K562 (cell line): ENCODE results near the gene PPP1R3G. TPM values are rescaled to one million over a fixed set of nuclear protein-coding genes. Genes with fewer than 3 reads are reported as not detected.
A peak's percentile ranks its signal among the peaks of the same experiment; 100 is the strongest.

Experiments
- ATAC-seq: fragments of 200-7000 bp; cut with Tn5 transposase; 3 replicates; pipeline ENCODE4 v1.9.1; 2020; ENCODE audit warnings: moderate library complexity
- BruUV-seq: library from RNA; stranded (reverse); fragments of 400-500 nt; replicated peaks from 2 replicates; lab custom pipeline; 2021; lab: Mats Ljungman, UMichigan
- CTCF ChIA-PET: fragments of 300-600 bp; formaldehyde crosslinking; extraction: SDS; loops from one replicate; lab custom pipeline; 2021; ENCODE audit warnings: low intra/inter-chr PET ratio; lab: Yijun Ruan, JAX
- POLR2A ChIA-PET: fragments of 300-600, 350-650 bp; sonication (Branson Sonifier 250); formaldehyde crosslinking; extraction: SDS; loops from one replicate; lab custom pipeline; 2021; ENCODE audit warnings: antibody characterized with exemption, inconsistent platforms; lab: Yijun Ruan, JAX
- DNase-seq, 4 experiments: peaks; one replicate each; pipeline versions ENCODE4 v3.0.0 to v3.0.0-alpha.2; 2011 to 2018; ENCODE audit warnings: low spot score in 3 of 4, mixed read lengths in 3 of 4; ENCODE audit errors: extremely low read depth in 1 of 4
- FAIRE-seq: peaks from 2 replicates; lab custom pipeline; 2011; peaks lifted over from hg19 to GRCh38; lab: Jason Lieb, UNC
- H2AFZ ChIP-seq: 2 replicates; pipeline ENCODE4 v1.6.0; 2011; ENCODE audit warnings: low read depth, low read length, control low read depth, inconsistent platforms
- H3K27ac ChIP-seq: fragments of 200-600 bp; 3 replicates; pipeline ENCODE4 v1.8.0; 2011; ENCODE audit warnings: low read depth, mild to moderate bottlenecking, control low read depth, inconsistent platforms, low read length, moderate library complexity, mixed read lengths; ENCODE audit errors: extremely low read depth
- H3K27me3 ChIP-seq, 2 experiments: fragments of 300-600 bp in 1 of 2; 2 replicates in 1 of 2; 3 replicates in 1 of 2; pipeline versions ENCODE4 v1.6.0 to v1.8.0; 2011; ENCODE audit warnings: inconsistent platforms in 2 of 2, low read length in 2 of 2, mild to moderate bottlenecking in 1 of 2, mixed read lengths in 1 of 2, moderate library complexity in 1 of 2; ENCODE audit not compliant: control insufficient read depth in 2 of 2, insufficient read depth in 2 of 2
- H3K36me3 ChIP-seq: fragments of 300-600 bp; 3 replicates; pipeline ENCODE4 v1.8.0; 2011; ENCODE audit warnings: mild to moderate bottlenecking, low read length, inconsistent platforms; ENCODE audit not compliant: control insufficient read depth, insufficient read depth
- H3K4me1 ChIP-seq, 2 experiments: fragments of 200-600 bp in 1 of 2; replicated peaks in 1 of 2; 2 replicates in 1 of 2; 3 replicates in 1 of 2; pipeline versions ENCODE4 v1.5.1 to v1.8.0; 2011; ENCODE audit warnings: inconsistent platforms in 2 of 2, low read length in 2 of 2, mild to moderate bottlenecking in 1 of 2, mixed read lengths in 1 of 2, moderate library complexity in 1 of 2; ENCODE audit not compliant: control insufficient read depth in 2 of 2, insufficient read depth in 2 of 2
- H3K4me2 ChIP-seq: 2 replicates; pipeline ENCODE4 v1.6.1; 2011; ENCODE audit warnings: low read length, control low read depth, inconsistent platforms, mixed read lengths; ENCODE audit not compliant: insufficient read depth
- H3K4me3 ChIP-seq: fragments of 200-600 bp; sonication (generic), shearing (Covaris generic); 2 replicates; pipeline ENCODE4 v1.5.1; 2016; ENCODE audit warnings: control low read depth, inconsistent platforms
- H3K79me2 ChIP-seq: fragments of 200-600 bp; 3 replicates; pipeline ENCODE4 v1.8.0; 2011; ENCODE audit warnings: low read length, inconsistent platforms; ENCODE audit not compliant: control insufficient read depth, insufficient read depth
- H3K9ac ChIP-seq, 2 experiments: 2 replicates each; pipeline versions ENCODE4 v1.6.0 to v1.6.1; 2011; ENCODE audit warnings: low read depth in 2 of 2, low read length in 2 of 2, control low read depth in 1 of 2, inconsistent platforms in 1 of 2, mild to moderate bottlenecking in 1 of 2, mixed read lengths in 1 of 2; ENCODE audit not compliant: insufficient read depth in 1 of 2
- H3K9me1 ChIP-seq: one replicate; pipeline ENCODE4 v1.6.0; 2011; ENCODE audit warnings: inconsistent platforms, mild to moderate bottlenecking, low read length, moderate library complexity; ENCODE audit not compliant: control insufficient read depth, insufficient read depth
- H3K9me3 ChIP-seq: replicated peaks from 2 replicates; pipeline ENCODE4 v1.5.1; 2011; ENCODE audit warnings: low read depth, low read length, inconsistent platforms; ENCODE audit not compliant: control insufficient read depth, insufficient read depth
- H4K20me1 ChIP-seq: replicated peaks from 2 replicates; pipeline ENCODE4 v1.6.1; 2011; ENCODE audit warnings: low read length, inconsistent platforms, mixed read lengths; ENCODE audit not compliant: control insufficient read depth, insufficient read depth
- BRCA1 ChIP-seq, 2 experiments: fragments of 450-650 bp in 1 of 2; sonication (generic) in 1 of 2; formaldehyde crosslinking in 1 of 2; IDR thresholded peaks; 2 replicates each; pipeline versions ENCODE4 v1.5.0 to v1.6.1; 2017 to 2020; ENCODE audit warnings: mild to moderate bottlenecking in 1 of 2, missing genetic modification reagents in 1 of 2
- CBX3 ChIP-seq, 2 experiments: IDR thresholded peaks; 1 replicate in 1 of 2; 2 replicates in 1 of 2; pipeline ENCODE4 v1.6.1; 2012; ENCODE audit warnings: inconsistent platforms in 2 of 2, low read length in 2 of 2, borderline replicate concordance in 1 of 2, control low read depth in 1 of 2
- CTBP1 ChIP-seq: fragments of 450-650 bp; IDR thresholded peaks from 2 replicates; pipeline ENCODE4 v1.6.1; 2016; ENCODE audit warnings: borderline replicate concordance
- HNRNPK ChIP-seq: fragments of 200-400 bp; formaldehyde crosslinking; IDR thresholded peaks from one replicate; pipeline ENCODE4 v1.6.1; 2018; ENCODE audit warnings: mild to moderate bottlenecking, low read depth, low read length; ENCODE audit not compliant: poor library complexity, severe bottlenecking
- IRF9 ChIP-seq: fragments of 450-650 bp; IDR thresholded peaks from 2 replicates; pipeline ENCODE4 v1.6.1; 2016; ENCODE audit warnings: missing biosample characterization, missing genetic modification characterization
- KHSRP ChIP-seq: fragments of 450-650 bp; IDR thresholded peaks from 2 replicates; pipeline ENCODE4 v1.6.1; 2017
- KLF13 ChIP-seq: fragments of 450-650 bp; IDR thresholded peaks from 2 replicates; pipeline ENCODE4 v1.6.1; 2016; ENCODE audit warnings: missing genetic modification characterization, low read depth, mild to moderate bottlenecking, missing compliant biosample characterization, moderate library complexity, borderline replicate concordance
- MAFG ChIP-seq: fragments of 450-650 bp; conservative IDR thresholded peaks from 2 replicates; pipeline ENCODE4 v1.6.1; 2016; ENCODE audit warnings: missing genetic modification characterization, missing compliant biosample characterization
- MTA2 ChIP-seq: fragments of 450-650 bp; IDR thresholded peaks from 2 replicates; pipeline ENCODE4 v1.6.1; 2016; ENCODE audit warnings: low read depth
- NR2C2 ChIP-seq, 2 experiments: fragments of 200-800 bp in 1 of 2; sonication (Bioruptor generic) in 1 of 2; sonication (generic) in 1 of 2; formaldehyde crosslinking in 1 of 2; IDR thresholded peaks; 2 replicates each; pipeline versions ENCODE4 v1.6.1 to v1.8.0; 2016 to 2022; ENCODE audit warnings: mild to moderate bottlenecking in 1 of 2, missing compliant biosample characterization in 1 of 2, missing genetic modification characterization in 1 of 2, missing genetic modification reagents in 1 of 2
- RB1 ChIP-seq: fragments of 450-650 bp; IDR thresholded peaks from 2 replicates; pipeline ENCODE4 v1.6.1; 2017; ENCODE audit warnings: low read depth, mild to moderate bottlenecking
- TBL1XR1 ChIP-seq, 2 experiments: IDR thresholded peaks; 2 replicates each; pipeline ENCODE4 v1.6.1; 2012; ENCODE audit warnings: improper control_type of control experiment in 2 of 2, low read length in 2 of 2, mild to moderate bottlenecking in 1 of 2
- TEAD4 ChIP-seq, 2 experiments: sonication (generic) in 1 of 2; formaldehyde crosslinking in 1 of 2; IDR thresholded peaks; 2 replicates each; pipeline versions ENCODE4 v1.6.1 to v1.8.0; 2012 to 2022; ENCODE audit warnings: borderline replicate concordance in 1 of 2, inconsistent platforms in 1 of 2, low read length in 1 of 2, mild to moderate bottlenecking in 1 of 2, missing genetic modification reagents in 1 of 2
- ZNF165 ChIP-seq: fragments of 250-450 bp; sonication (Bioruptor Pico); IDR thresholded peaks from 2 replicates; pipeline ENCODE4 v1.4.0; 2020; ENCODE audit warnings: borderline replicate concordance
- WGBS: fragments of 100-300 bp; shearing (Covaris generic); methylation state at CpG from one replicate; pipeline ENCODE4 v1.1.6; 2016; ENCODE audit warnings: low coverage, mixed read lengths; ENCODE audit not compliant: insufficient coverage; ENCODE audit errors: missing lambda C conversion rate; 5-methylcytosine and 5-hydroxymethylcytosine counted together
- in situ Hi-C: fragments of 300-500 bp; cut with MboI; formaldehyde crosslinking; loops from 4 replicates; pipeline ENCODE4 v1.15.0; 2018; ENCODE audit warnings: inconsistent platforms, mixed read lengths
- intact Hi-C: fragments of 100-400 bp; cut with micrococcal nuclease; formaldehyde crosslinking; loops from 2 replicates; pipeline ENCODE4 v1.14.2; 2022
- polyA plus RNA-seq, 8 experiments: library from polyadenylated mRNA; depleted of rRNA in 4 of 8; stranded (reverse) in 5 of 8; unstranded in 3 of 8; fragments of >200 nt; fragmentation: Nextera tagmentation in 2 of 8; fragmentation: Illumina TruSeq in 1 of 8; extraction: Ambion mirVana in 2 of 8; extraction: Trizol in 1 of 8; gene quantifications; 2 replicates each; pipeline versions ENCODE4 v1.2.1 to v1.2.3, GENCODE V29; 2011 to 2014; ENCODE audit warnings: inconsistent platforms in 1 of 8, missing spikeins in 1 of 8
- total RNA-seq, 7 experiments: library from RNA; depleted of rRNA in 6 of 7; stranded (reverse); fragments of >200 nt in 6 of 7; fragmentation: Illumina TruSeq in 2 of 7; extraction: Trizol in 2 of 7; gene quantifications; 2 replicates each; pipeline versions ENCODE4 v1.2.1 to v1.2.3, GENCODE V29; 2011 to 2021; ENCODE audit warnings: low replicate concordance in 1 of 7
- TF ChIP-seq, protein P1 (sequence below): sonication (generic); formaldehyde crosslinking; IDR thresholded peaks from 2 replicates; pipeline ENCODE4 v1.8.0; 2022; ENCODE audit warnings: mild to moderate bottlenecking, missing genetic modification reagents
- TF ChIP-seq, protein P2 (sequence below): fragments of 450-650 bp; formaldehyde crosslinking; IDR thresholded peaks from 2 replicates; pipeline ENCODE4 v1.4.0; 2022; ENCODE audit warnings: missing genetic modification characterization

The PPP1R3G gene
- total and polyA plus RNA-seq, 9 of the 15 experiments (the other 6 are each of a cell fraction or from before 2014, with no cell fraction given), result 0.01 to 0.13 (median 0.01) TPM; not detected in 4

DNA sequence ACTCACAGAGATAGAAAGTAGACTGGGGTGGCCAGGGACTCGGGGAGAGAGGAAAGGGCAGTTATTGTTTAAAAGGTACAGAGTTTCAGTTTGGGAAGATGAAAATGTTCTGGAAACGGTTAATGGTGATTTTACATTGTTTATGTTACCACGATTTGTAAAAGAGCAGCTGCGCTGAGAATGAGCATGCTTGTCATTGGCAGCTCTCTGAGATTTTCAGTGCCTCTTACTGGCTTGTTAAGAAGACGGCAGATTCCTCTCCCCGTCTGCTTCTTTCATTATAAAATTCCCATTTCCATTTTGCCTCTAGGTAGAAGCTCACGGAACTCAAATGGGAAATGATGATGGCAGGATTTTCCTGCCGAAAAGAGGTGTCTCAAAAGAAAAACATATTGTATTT lies 39.7 kb upstream of the PPP1R3G start:
- CTCF ChIA-PET, result no interaction called here
- 21% methylated on average over 8 of the region's 8 CpGs for WGBS
- FAIRE-seq, result no peak

More for the DNA sequence above, 39.7 kb upstream of the PPP1R3G start:
- Histone ChIP-seq H3K9ac (no peak overlapping the region), H3K9me1 (no peaks in the 10 kb centered on the region), H3K27ac (no peak overlapping the region), H3K36me3 (no peaks in the 10 kb centered on the region)
- no TSS peak for BruUV-seq
- DNase-seq, result no peak
- POLR2A ChIA-PET, result interaction anchor here (0.9 to 1.4 kb wide), 2 partner anchors 12 to 19 kb away, joined by 4 to 5 read pairs; no protein-coding TSS in a partner anchor
- intact Hi-C loops, result no loop called here
- TF ChIP-seq HNRNPK, result no peak
- TF ChIP-seq, protein P1, sequence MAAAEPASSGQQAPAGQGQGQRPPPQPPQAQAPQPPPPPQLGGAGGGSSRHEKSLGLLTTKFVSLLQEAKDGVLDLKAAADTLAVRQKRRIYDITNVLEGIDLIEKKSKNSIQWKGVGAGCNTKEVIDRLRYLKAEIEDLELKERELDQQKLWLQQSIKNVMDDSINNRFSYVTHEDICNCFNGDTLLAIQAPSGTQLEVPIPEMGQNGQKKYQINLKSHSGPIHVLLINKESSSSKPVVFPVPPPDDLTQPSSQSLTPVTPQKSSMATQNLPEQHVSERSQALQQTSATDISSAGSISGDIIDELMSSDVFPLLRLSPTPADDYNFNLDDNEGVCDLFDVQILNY, result no peak
- no peak for TF ChIP-seq KHSRP
- no peak for TF ChIP-seq KLF13 (tag)
- no peak for TF ChIP-seq RB1
- TF ChIP-seq, protein P2, sequence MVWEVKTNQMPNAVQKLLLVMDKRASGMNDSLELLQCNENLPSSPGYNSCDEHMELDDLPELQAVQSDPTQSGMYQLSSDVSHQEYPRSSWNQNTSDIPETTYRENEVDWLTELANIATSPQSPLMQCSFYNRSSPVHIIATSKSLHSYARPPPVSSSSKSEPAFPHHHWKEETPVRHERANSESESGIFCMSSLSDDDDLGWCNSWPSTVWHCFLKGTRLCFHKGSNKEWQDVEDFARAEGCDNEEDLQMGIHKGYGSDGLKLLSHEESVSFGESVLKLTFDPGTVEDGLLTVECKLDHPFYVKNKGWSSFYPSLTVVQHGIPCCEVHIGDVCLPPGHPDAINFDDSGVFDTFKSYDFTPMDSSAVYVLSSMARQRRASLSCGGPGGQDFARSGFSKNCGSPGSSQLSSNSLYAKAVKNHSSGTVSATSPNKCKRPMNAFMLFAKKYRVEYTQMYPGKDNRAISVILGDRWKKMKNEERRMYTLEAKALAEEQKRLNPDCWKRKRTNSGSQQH (CRISPR knock-in tag), result no peak
- TF ChIP-seq ZNF165 (CRISPR knock-in tag), result no peak
- TF ChIP-seq TEAD4 (IDR thresholded peaks at IDR 0.05; ENCODE audit: low read length), result no peak
- TF ChIP-seq TEAD4 (CRISPR knock-in tag; IDR thresholded peaks at IDR 0.05; ENCODE audit: borderline replicate concordance), result no peak
- TF ChIP-seq MTA2, result no peak
- TF ChIP-seq MAFG, result no peak
- TF ChIP-seq TBL1XR1 (IDR thresholded peaks at IDR 0.05; ENCODE audit: low read length in 2 of 2), result no peak
- no peak for TF ChIP-seq IRF9
- no peak for TF ChIP-seq BRCA1 (IDR thresholded peaks at IDR 0.05)
- no peak for TF ChIP-seq BRCA1 (CRISPR knock-in tag; IDR thresholded peaks at IDR 0.05)
- TF ChIP-seq CBX3 (IDR thresholded peaks at IDR 0.05; ENCODE audit: borderline replicate concordance in 1 of 2, low read length in 2 of 2), result no peak
- TF ChIP-seq CTBP1, result no peak
- TF ChIP-seq NR2C2 (CRISPR knock-in tag; IDR thresholded peaks at IDR 0.05), result no peak
- no peak for TF ChIP-seq NR2C2 (tag; IDR thresholded peaks at IDR 0.05)
- TF ChIP-seq, all 486 proteins: peak for 0
- no peak overlapping the region for H3K4me2 ChIP-seq
- 0 out of 2 replicates have a peak overlapping the region, but pooled peaks have one; percentile 2 for H2AFZ ChIP-seq
- H4K20me1 ChIP-seq, result no peaks in the 10 kb centered on the region
- in situ Hi-C loops, result no loop called here
- no peaks in the 10 kb centered on the region for H3K4me1 ChIP-seq
- no peaks in the 10 kb centered on the region for H3K9me3 ChIP-seq
- no peaks in the 10 kb centered on the region for H3K79me2 ChIP-seq
- no peak for ATAC-seq
- peaks cover 2 to 26% of the 10 kb centered on the region in 2 experiments; a peak in 4 of 5 replicates for H3K27me3 ChIP-seq
- no peak overlapping the region for H3K4me3 ChIP-seq
